Activated gamma-delta T cell treated with Interleukin-2 at 50 U/mL for 16 hours (primary cell): ENCODE results near the gene DOP1A.

Experiments
- DNase-seq: peaks from one replicate; pipeline ENCODE4 v3.0.0-alpha.2; 2020

DOP1A gene

GRCh38 chr6:83202031-83202430 is 134.6 kb downstream of the DOP1A start:
- no peak for DNase-seq

- DNase-seq, result peak; percentile 42
These were observed 147.9 kb downstream of the DOP1A start for GRCh38 chr6:83215131-83216047.

- DNase-seq, result no peak
These were observed 149.3 kb downstream of the DOP1A start for GRCh38 chr6:83216806-83217205.
